Stimulated activated CD4-positive, alpha-beta T cell treated with anti-CD3 and anti-CD28 coated beads, Interleukin-4, amount 100 ng/mL, for 1 hour (primary cell): ENCODE results near the gene DNAH17.
"Not testable (repeated sequence)": the region's sequence is repeated elsewhere in the genome, so short reads cannot be mapped to it uniquely, and the experiment has no call there.

ENCODE experiments used
- DNase-seq: peaks from one replicate; pipeline ENCODE4 v3.0.0-alpha.2; 2020

The DNAH17 gene

GRCh38 chr17:78474614-78475146, 102.5 kb downstream of the DNAH17 start:
- no peak for DNase-seq

- DNase-seq: no peak
These were observed 103.1 kb downstream of the DNAH17 start for GRCh38 chr17:78473951-78474613.

- no peak for DNase-seq
These were observed 104.9 kb downstream of the DNAH17 start for GRCh38 chr17:78472035-78472905.

GRCh38 chr17:78471635-78472034, 105.6 kb downstream of the DNAH17 start:
- DNase-seq: no peak

GRCh38 chr17:78469443-78469842, 107.8 kb downstream of the DNAH17 start:
- no peak for DNase-seq

- DNase-seq: no peak
These were observed 108.8 kb downstream of the DNAH17 start for GRCh38 chr17:78468366-78468765.

GRCh38 chr17:78466786-78467715, 110.1 kb downstream of the DNAH17 start:
- no peak for DNase-seq

GRCh38 chr17:78466109-78466785, 110.9 kb downstream of the DNAH17 start:
- not testable (repeated sequence) for DNase-seq

GRCh38 chr17:78462148-78462547, 115.0 kb downstream of the DNAH17 start:
- DNase-seq: no peak

- DNase-seq: no peak
These were observed 115.5 kb downstream of the DNAH17 start for GRCh38 chr17:78461799-78462053.

GRCh38 chr17:78460951-78461798, 116.0 kb downstream of the DNAH17 start:
- no peak for DNase-seq

GRCh38 chr17:78460176-78460675, 117.0 kb downstream of the DNAH17 start:
- DNase-seq: no peak

- DNase-seq: no peak
These were observed 117.5 kb downstream of the DNAH17 start for GRCh38 chr17:78459696-78460095.

GRCh38 chr17:78458736-78459335, 118.4 kb downstream of the DNAH17 start:
- no peak for DNase-seq

- no peak for DNase-seq
These were observed 119.1 kb downstream of the DNAH17 start for GRCh38 chr17:78458091-78458490.

GRCh38 chr17:78454346-78454745, 122.8 kb downstream of the DNAH17 start:
- DNase-seq: no peak

- no peak for DNase-seq
These were observed 125.4 kb downstream of the DNAH17 start for GRCh38 chr17:78451753-78452152.

- no peak for DNase-seq
These were observed 126.4 kb downstream of the DNAH17 start for GRCh38 chr17:78450696-78451345.

GRCh38 chr17:78449983-78450595, 127.1 kb downstream of the DNAH17 start:
- DNase-seq: no peak
